LNCaP clone FGC (cell line): Measurements from ENCODE around the gene C10orf53.

ENCODE experiments used
- DNase-seq: peaks from one replicate; pipeline ENCODE4 v3.0.0-alpha.2; 2011; ENCODE audit warnings: low read depth
- H3K4me3 ChIP-seq: 2 replicates; pipeline ENCODE4 v1.5.1; 2011; ENCODE audit warnings: mild to moderate bottlenecking, low read depth, low read length, control low read depth
- CTCF ChIP-seq: IDR thresholded peaks from 2 replicates; pipeline ENCODE4 v1.5.1; 2012; ENCODE audit warnings: mild to moderate bottlenecking; ENCODE audit not compliant: control insufficient read depth, insufficient read depth; ENCODE audit errors: extremely low read depth

Gene C10orf53

DNA sequence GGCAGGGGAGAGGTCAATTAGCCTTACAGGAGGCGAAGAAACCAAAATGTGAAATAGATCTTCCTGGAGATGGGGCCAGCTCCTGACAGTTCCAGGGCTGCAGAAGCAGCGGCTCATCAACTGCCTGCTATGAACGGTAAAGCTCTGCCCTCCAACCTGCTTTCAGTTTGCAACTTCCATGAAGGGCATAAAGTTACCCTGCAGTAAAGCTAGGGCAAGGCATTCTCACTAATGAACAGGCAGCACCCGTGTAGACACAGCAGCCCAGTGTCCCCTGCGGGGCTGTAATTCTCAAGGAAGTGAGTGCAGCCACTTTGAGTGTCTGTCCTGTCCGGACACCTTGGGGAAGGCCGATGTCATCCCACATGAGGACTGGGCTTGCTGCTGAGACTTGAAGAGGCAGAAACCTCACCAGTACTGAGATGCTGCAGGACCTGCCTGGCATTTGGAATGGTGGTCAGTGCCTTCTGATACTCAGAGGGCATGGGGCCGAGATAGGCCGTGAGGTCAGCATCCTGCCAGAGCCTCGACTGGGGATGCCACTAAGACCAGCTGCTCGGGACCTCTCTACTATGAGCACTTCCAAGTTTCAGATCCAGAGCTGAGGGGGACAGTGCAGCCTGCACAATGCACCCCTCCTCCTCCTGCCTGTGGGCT is 26.1 kb upstream of the C10orf53 start:
- TF ChIP-seq CTCF: no peak
- no peak for DNase-seq
- no peak overlapping the region for H3K4me3 ChIP-seq

DNA sequence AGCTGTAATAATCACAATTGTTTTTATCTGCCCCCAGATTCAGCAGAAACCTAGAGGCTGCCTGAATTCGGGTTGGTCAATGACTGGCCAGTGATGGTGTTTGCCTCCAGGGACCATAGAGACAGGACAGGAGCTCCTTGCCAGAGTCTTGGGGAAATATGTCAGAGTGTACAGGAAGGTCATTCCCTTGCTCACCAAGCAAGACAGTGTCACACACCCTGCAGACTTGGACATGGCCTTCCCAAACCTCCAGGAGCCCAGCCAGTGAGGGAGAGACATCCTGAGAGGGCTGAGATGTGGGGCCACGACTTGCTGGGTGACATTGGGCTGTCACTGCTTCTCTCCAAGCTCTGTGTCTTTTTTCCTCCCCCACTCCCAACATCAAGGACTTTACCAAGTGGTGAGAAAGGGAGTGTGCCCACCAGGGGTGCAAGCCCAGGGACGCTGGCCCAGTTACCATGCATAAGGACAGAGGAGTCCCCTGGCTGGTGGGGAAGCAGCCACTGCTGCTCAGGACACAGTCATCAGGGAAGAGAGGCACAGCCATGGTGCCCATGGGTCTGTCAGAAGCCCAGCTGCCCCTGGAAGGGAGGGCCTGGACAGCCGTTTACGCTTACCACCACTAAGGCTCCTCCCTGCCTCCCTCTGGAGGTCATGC is 25.3 kb upstream of the C10orf53 start:
- no peak for TF ChIP-seq CTCF
- no peak overlapping the region for H3K4me3 ChIP-seq
- no peak for DNase-seq

GRCh38 chr10:49655099-49655498 is 24.4 kb upstream of the C10orf53 start:
- no peak for DNase-seq
- no peak for TF ChIP-seq CTCF
- H3K4me3 ChIP-seq: no peak overlapping the region

GRCh38 chr10:49656845-49657493 is 22.5 kb upstream of the C10orf53 start:
- no peak for TF ChIP-seq CTCF
- DNase-seq: no peak
- H3K4me3 ChIP-seq: no peak overlapping the region

- DNase-seq: no peak
- no peak for TF ChIP-seq CTCF
- H3K4me3 ChIP-seq: no peak overlapping the region
Observed at GRCh38 chr10:49657606-49658005, 21.8 kb upstream of the C10orf53 start.

DNA sequence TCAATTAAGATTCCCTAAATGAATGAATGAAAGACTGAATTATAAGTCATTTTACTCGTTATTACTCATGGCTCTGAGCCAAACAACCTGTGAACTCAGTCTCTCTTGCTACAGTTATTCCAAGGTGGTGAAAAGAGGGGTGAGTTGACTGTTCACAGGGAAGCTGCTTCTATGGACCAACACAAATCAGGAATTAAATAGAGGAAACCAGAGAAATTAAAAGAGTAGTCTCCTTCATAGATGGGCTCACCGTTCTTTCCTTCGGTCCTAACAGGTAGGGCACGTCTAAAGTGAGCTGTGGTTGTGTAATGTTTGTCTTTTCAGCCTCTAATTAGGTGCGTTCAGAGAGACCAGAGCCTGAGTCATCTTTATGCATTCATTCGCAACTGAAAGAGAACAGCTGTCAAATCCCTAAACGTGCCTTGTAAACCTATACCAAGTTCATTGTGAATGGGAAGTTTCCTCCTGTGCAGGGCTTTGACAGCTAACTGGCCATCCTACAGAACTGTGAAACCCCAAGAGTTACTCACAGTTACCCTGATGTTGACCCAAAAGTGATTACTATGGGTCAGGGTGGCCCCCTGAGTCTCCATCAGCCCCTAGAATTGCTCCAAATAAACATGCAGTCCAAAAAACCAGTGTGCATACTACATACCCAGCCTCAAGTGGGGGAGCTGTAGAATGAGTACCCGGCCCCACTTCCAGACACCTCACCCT is 18.2 kb upstream of the C10orf53 start:
- no peak overlapping the region for H3K4me3 ChIP-seq
- no peak for DNase-seq
- TF ChIP-seq CTCF: no peak
